ENCODE results near the gene METTL5. TPM values are rescaled to one million over a fixed set of nuclear protein-coding genes. Genes with fewer than 3 reads are reported as not detected.
A peak's percentile ranks its signal among the peaks of the same experiment; 100 is the strongest.

The METTL5 gene
- polyA plus RNA-seq, 3 donors, result 11.1 to 60.8 (median 51.0) TPM

GRCh38 chr2:169798397-169798717, 26.3 kb downstream of the METTL5 start:
- Histone ChIP-seq H2AFZ (ENCODE audit: insufficient read depth, low read depth, low read length, poor library complexity, severe bottlenecking) (peak overlapping the region; percentile 88), H3K9me3 (replicated peaks in 1 of 2; ENCODE audit: control insufficient read depth in 1 of 2, insufficient read depth in 1 of 2, low read length in 2 of 2) (no peaks in the 10 kb centered on the region), H4K20me1 (ENCODE audit: insufficient read depth, low read length) (peaks cover 17% of the 10 kb centered on the region), H3K36me3 (replicated peaks in 1 of 2; ENCODE audit: control insufficient read depth in 1 of 2, insufficient read depth in 2 of 2, low read length in 2 of 2) (peaks cover 15 to 22% of the 10 kb centered on the region in 2 donors), H3K4me1 (ENCODE audit: control insufficient read depth in 1 of 2, insufficient read depth in 2 of 2, low read length in 2 of 2) (peaks cover 12 to 21% of the 10 kb centered on the region in 2 donors), H3K27ac (ENCODE audit: low read depth in 1 of 2, low read length in 2 of 2) (peak overlapping the region; percentile 38 to 73), H3K9ac (ENCODE audit: insufficient read depth, low read length, poor library complexity, severe bottlenecking) (peak overlapping the region; percentile 72), H3K79me2 (ENCODE audit: insufficient read depth, low read length) (peaks cover 48% of the 10 kb centered on the region), H3K4me2 (replicated peaks; ENCODE audit: extremely low read depth, low read length, poor library complexity, severe bottlenecking) (peak overlapping the region; percentile 71), H3K27me3 (ENCODE audit: control insufficient read depth in 2 of 2, insufficient read depth in 2 of 2, low read length in 2 of 2) (no peaks in the 10 kb centered on the region), H3K4me3 (replicated peaks in 1 of 3; ENCODE audit: low read depth in 2 of 3, low read length in 3 of 3) (peak overlapping the region; percentile 55 to 83 (median 75))
- no peak for DNase-seq
- Mint-ChIP-seq H3K9me3 (peaks cover 0 to 3% (median 0%) of the 10 kb centered on the region in 7 donors), H3K27ac (peak overlapping the region; percentile 64 to 89 (median 85)), H3K4me3 (peak overlapping the region; percentile 85 to 91), H3K27me3 (ENCODE audit: low read depth in 3 of 3) (peaks cover 1 to 3% (median 2%) of the 10 kb centered on the region in 3 donors), H3K36me3 (peaks cover 15 to 23% of the 10 kb centered on the region in 2 donors), H3K4me1 (peaks cover 15% of the 10 kb centered on the region)
- no CpG with 5 or more reads among the region's 4 CpGs for WGBS (ENCODE audit: insufficient coverage)
- TF ChIP-seq, protein P1, sequence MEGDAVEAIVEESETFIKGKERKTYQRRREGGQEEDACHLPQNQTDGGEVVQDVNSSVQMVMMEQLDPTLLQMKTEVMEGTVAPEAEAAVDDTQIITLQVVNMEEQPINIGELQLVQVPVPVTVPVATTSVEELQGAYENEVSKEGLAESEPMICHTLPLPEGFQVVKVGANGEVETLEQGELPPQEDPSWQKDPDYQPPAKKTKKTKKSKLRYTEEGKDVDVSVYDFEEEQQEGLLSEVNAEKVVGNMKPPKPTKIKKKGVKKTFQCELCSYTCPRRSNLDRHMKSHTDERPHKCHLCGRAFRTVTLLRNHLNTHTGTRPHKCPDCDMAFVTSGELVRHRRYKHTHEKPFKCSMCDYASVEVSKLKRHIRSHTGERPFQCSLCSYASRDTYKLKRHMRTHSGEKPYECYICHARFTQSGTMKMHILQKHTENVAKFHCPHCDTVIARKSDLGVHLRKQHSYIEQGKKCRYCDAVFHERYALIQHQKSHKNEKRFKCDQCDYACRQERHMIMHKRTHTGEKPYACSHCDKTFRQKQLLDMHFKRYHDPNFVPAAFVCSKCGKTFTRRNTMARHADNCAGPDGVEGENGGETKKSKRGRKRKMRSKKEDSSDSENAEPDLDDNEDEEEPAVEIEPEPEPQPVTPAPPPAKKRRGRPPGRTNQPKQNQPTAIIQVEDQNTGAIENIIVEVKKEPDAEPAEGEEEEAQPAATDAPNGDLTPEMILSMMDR (IDR thresholded peaks at IDR 0.05), result no peak
- intact Hi-C loops (cut with micrococcal nuclease), result no loop called here

GRCh38 chr2:169797601-169798000, 27.1 kb downstream of the METTL5 start:
- no peak overlapping the region for H3K27ac ChIP-seq (ENCODE audit: low read depth in 1 of 2, low read length in 2 of 2)
- peaks cover 41% of the 10 kb centered on the region for H3K79me2 ChIP-seq (ENCODE audit: insufficient read depth, low read length)
- intact Hi-C loops (cut with micrococcal nuclease), result no loop called here
- no peak for DNase-seq
- Mint-ChIP-seq H3K4me1 (peaks cover 15% of the 10 kb centered on the region), H3K4me3 (no peak overlapping the region), H3K9me3 (peaks cover 0 to 3% (median 0%) of the 10 kb centered on the region in 7 donors), H3K27me3 (ENCODE audit: low read depth in 3 of 3) (peaks cover 1 to 3% (median 2%) of the 10 kb centered on the region in 3 donors), H3K27ac (no peak overlapping the region), H3K36me3 (peaks cover 11 to 17% of the 10 kb centered on the region in 2 donors)
- H3K9ac ChIP-seq (ENCODE audit: insufficient read depth, low read length, poor library complexity, severe bottlenecking), result no peak overlapping the region
- peaks cover 12 to 21% of the 10 kb centered on the region in 2 donors for H3K4me1 ChIP-seq (ENCODE audit: control insufficient read depth in 1 of 2, insufficient read depth in 2 of 2, low read length in 2 of 2)
- TF ChIP-seq, protein P1 (IDR thresholded peaks at IDR 0.05), result no peak
- H3K27me3 ChIP-seq (ENCODE audit: control insufficient read depth in 2 of 2, insufficient read depth in 2 of 2, low read length in 2 of 2), result no peaks in the 10 kb centered on the region
- H3K36me3 ChIP-seq (replicated peaks in 1 of 2; ENCODE audit: control insufficient read depth in 1 of 2, insufficient read depth in 2 of 2, low read length in 2 of 2), result peaks cover 15 to 17% of the 10 kb centered on the region in 2 donors
- H3K4me2 ChIP-seq (replicated peaks; ENCODE audit: extremely low read depth, low read length, poor library complexity, severe bottlenecking), result no peak overlapping the region
- no peak overlapping the region for H3K4me3 ChIP-seq (replicated peaks in 1 of 3; ENCODE audit: low read depth in 2 of 3, low read length in 3 of 3)
- peak overlapping the region; percentile 88 for H2AFZ ChIP-seq (ENCODE audit: insufficient read depth, low read depth, low read length, poor library complexity, severe bottlenecking)
- H4K20me1 ChIP-seq (ENCODE audit: insufficient read depth, low read length), result peaks cover 12% of the 10 kb centered on the region
- no peaks in the 10 kb centered on the region for H3K9me3 ChIP-seq (replicated peaks in 1 of 2; ENCODE audit: control insufficient read depth in 1 of 2, insufficient read depth in 1 of 2, low read length in 2 of 2)
- no CpG with 5 or more reads among the region's 5 CpGs for WGBS (ENCODE audit: insufficient coverage)

All from CD14-positive monocyte (primary cell).